SK-N-SH treated with all-trans-retinoic acid at 6 μM for 48 hours (cell line): ENCODE data around the gene TTLL6.

Source experiments
- ATAC-seq: fragments of 200-7000 bp; cut with Tn5 transposase; 3 replicates; pipeline ENCODE4 v1.9.1; 2020; ENCODE audit warnings: mild to moderate bottlenecking, moderate library complexity
- ARNTL ChIP-seq: fragments of 450-650 bp; formaldehyde crosslinking; IDR thresholded peaks from 2 replicates; pipeline ENCODE4 v1.5.0; 2020; ENCODE audit warnings: low read depth, mild to moderate bottlenecking, moderate library complexity, borderline replicate concordance
- BACH2 ChIP-seq: fragments of 250-450 bp; sonication (Bioruptor Pico); IDR thresholded peaks from 2 replicates; pipeline ENCODE4 v1.9.0; 2021; ENCODE audit warnings: mild to moderate bottlenecking, borderline replicate concordance
- CSDC2 ChIP-seq: fragments of 250-450 bp; sonication (Bioruptor Pico); IDR thresholded peaks from 2 replicates; pipeline ENCODE4 v1.5.0; 2020; ENCODE audit warnings: mild to moderate bottlenecking, moderate library complexity
- ESRRG ChIP-seq: fragments of 250-450 bp; sonication (Bioruptor Pico); IDR thresholded peaks from 2 replicates; pipeline ENCODE4 v1.6.1; 2021; ENCODE audit warnings: mild to moderate bottlenecking
- GLIS3 ChIP-seq: fragments of 250-450 bp; sonication (Bioruptor Pico); IDR thresholded peaks from 2 replicates; pipeline ENCODE4 v1.5.0; 2020; ENCODE audit warnings: mild to moderate bottlenecking, moderate library complexity
- ISL1 ChIP-seq: fragments of 250-450 bp; sonication (Bioruptor Pico); IDR thresholded peaks from 2 replicates; pipeline ENCODE4 v2.1.2; 2022; ENCODE audit warnings: mild to moderate bottlenecking, moderate library complexity
- RARB ChIP-seq: fragments of 250-450 bp; sonication (Bioruptor Pico); IDR thresholded peaks from 2 replicates; pipeline ENCODE4 v1.8.0; 2021; ENCODE audit warnings: mild to moderate bottlenecking, moderate library complexity
- SNAI2 ChIP-seq: fragments of 250-450 bp; sonication (Bioruptor Pico); IDR thresholded peaks from 2 replicates; pipeline ENCODE4 v1.5.0; 2020; ENCODE audit warnings: mild to moderate bottlenecking, moderate library complexity
- TOX ChIP-seq: fragments of 250-450 bp; sonication (Bioruptor Pico); IDR thresholded peaks from 2 replicates; pipeline ENCODE4 v1.8.0; 2021; ENCODE audit warnings: mild to moderate bottlenecking, moderate library complexity, borderline replicate concordance
- ZC3H10 ChIP-seq: fragments of 250-450 bp; sonication (Bioruptor Pico); IDR thresholded peaks from 2 replicates; pipeline ENCODE4 v1.5.1; 2021; ENCODE audit warnings: mild to moderate bottlenecking, moderate library complexity
- ZFP3 ChIP-seq: fragments of 250-450 bp; sonication (Bioruptor Pico); IDR thresholded peaks from 2 replicates; pipeline ENCODE4 v1.5.0; 2020; ENCODE audit warnings: mild to moderate bottlenecking, moderate library complexity
- ZFP30 ChIP-seq: fragments of 450-650 bp; formaldehyde crosslinking; IDR thresholded peaks from 2 replicates; pipeline ENCODE4 v1.5.0; 2022; ENCODE audit warnings: mild to moderate bottlenecking, moderate library complexity
- ZNF565 ChIP-seq: fragments of 450-650 bp; formaldehyde crosslinking; conservative IDR thresholded peaks from 2 replicates; pipeline ENCODE4 v1.5.0; 2020; ENCODE audit warnings: low read depth, mild to moderate bottlenecking, moderate library complexity
- ZNF70 ChIP-seq: fragments of 450-650 bp; formaldehyde crosslinking; IDR thresholded peaks from 2 replicates; pipeline ENCODE4 v1.5.0; 2020; ENCODE audit warnings: mild to moderate bottlenecking, moderate library complexity
- ZNF8 ChIP-seq: fragments of 450-650 bp; formaldehyde crosslinking; IDR thresholded peaks from 2 replicates; pipeline ENCODE4 v1.5.0; 2020; ENCODE audit warnings: mild to moderate bottlenecking, moderate library complexity
- TF ChIP-seq, protein P1 (sequence below): fragments of 250-450 bp; sonication (Bioruptor Pico); IDR thresholded peaks from 2 replicates; pipeline ENCODE4 v1.5.1; 2020; ENCODE audit warnings: low read depth, mild to moderate bottlenecking, moderate library complexity
- TF ChIP-seq, protein P2 (sequence below): fragments of 250-450 bp; sonication (Bioruptor Pico); IDR thresholded peaks from 2 replicates; pipeline ENCODE4 v1.8.0; 2020; ENCODE audit warnings: mild to moderate bottlenecking, moderate library complexity, borderline replicate concordance
- TF ChIP-seq, protein P3 (sequence below): fragments of 250-450 bp; sonication (Bioruptor Pico); IDR thresholded peaks from 2 replicates; pipeline ENCODE4 v1.8.0; 2021; ENCODE audit warnings: low read depth, mild to moderate bottlenecking, moderate library complexity, borderline replicate concordance
- TF ChIP-seq, protein P4 (sequence below): fragments of 250-450 bp; sonication (Bioruptor Pico); IDR thresholded peaks from 2 replicates; pipeline ENCODE4 v1.5.1; 2021; ENCODE audit warnings: mild to moderate bottlenecking, moderate library complexity

TTLL6 gene

DNA sequence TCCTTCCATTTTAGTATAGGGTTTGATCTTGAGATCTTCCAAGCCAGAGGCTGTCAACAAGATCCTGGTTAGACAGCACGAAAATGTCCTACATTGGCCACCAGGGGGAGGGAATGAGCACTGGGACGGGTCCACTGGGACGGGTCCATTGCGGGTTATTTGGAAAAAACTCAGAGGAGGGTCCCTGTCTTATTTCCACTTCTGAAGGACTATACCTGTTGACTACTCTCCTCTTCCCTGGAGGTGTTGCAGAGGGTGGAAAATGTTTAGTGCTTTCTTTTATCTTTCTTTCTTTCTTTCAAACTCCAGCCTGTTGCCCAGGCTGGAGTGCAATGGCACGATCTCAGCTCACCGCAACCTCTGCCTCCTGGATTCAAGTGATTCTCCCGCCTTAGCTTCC lies 2.5 kb downstream of the TTLL6 start:
- ATAC-seq: peak; percentile 51

DNA sequence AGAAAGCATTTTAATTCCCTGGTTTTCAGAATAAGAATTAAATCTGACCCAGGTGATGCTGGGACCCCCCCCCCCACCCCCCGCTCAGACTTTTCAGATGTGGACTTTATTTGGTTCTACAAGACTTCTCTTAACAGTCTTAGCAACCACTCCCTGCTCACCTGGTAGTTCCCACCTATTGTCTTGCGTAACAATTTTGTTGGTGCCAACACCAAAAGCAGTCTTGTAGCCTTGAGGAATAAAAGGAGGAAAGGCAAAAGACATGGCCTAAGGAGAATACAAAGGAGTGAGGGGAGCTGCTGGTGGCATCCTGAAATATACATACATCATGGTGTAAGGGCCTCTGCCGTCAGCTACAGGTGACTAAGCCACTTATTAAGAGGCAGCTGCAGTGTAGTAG lies 5.0 kb downstream of the TTLL6 start:
- ATAC-seq: no peak
- TF ChIP-seq ZFP3 (CRISPR knock-in tag) (no peak), ZC3H10 (CRISPR knock-in tag) (no peak), SNAI2 (CRISPR knock-in tag) (no peak), GLIS3 (CRISPR knock-in tag) (no peak), ISL1 (CRISPR knock-in tag) (no peak), ARNTL (no peak), RARB (CRISPR knock-in tag) (no peak), TOX (no peak), ZNF70 (CRISPR knock-in tag) (no peak), ZNF565 (CRISPR knock-in tag) (no peak)
- TF ChIP-seq, protein P1, sequence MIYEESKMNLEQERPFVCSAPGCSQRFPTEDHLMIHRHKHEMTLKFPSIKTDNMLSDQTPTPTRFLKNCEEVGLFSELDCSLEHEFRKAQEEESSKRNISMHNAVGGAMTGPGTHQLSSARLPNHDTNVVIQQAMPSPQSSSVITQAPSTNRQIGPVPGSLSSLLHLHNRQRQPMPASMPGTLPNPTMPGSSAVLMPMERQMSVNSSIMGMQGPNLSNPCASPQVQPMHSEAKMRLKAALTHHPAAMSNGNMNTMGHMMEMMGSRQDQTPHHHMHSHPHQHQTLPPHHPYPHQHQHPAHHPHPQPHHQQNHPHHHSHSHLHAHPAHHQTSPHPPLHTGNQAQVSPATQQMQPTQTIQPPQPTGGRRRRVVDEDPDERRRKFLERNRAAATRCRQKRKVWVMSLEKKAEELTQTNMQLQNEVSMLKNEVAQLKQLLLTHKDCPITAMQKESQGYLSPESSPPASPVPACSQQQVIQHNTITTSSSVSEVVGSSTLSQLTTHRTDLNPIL (CRISPR knock-in tag): no peak
- TF ChIP-seq, protein P2, sequence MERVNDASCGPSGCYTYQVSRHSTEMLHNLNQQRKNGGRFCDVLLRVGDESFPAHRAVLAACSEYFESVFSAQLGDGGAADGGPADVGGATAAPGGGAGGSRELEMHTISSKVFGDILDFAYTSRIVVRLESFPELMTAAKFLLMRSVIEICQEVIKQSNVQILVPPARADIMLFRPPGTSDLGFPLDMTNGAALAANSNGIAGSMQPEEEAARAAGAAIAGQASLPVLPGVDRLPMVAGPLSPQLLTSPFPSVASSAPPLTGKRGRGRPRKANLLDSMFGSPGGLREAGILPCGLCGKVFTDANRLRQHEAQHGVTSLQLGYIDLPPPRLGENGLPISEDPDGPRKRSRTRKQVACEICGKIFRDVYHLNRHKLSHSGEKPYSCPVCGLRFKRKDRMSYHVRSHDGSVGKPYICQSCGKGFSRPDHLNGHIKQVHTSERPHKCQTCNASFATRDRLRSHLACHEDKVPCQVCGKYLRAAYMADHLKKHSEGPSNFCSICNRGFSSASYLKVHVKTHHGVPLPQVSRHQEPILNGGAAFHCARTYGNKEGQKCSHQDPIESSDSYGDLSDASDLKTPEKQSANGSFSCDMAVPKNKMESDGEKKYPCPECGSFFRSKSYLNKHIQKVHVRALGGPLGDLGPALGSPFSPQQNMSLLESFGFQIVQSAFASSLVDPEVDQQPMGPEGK (CRISPR knock-in tag): no peak

More for the DNA sequence above, 2.5 kb downstream of the TTLL6 start:
- TF ChIP-seq, protein P1 (CRISPR knock-in tag): no peak
- TF ChIP-seq, protein P3, sequence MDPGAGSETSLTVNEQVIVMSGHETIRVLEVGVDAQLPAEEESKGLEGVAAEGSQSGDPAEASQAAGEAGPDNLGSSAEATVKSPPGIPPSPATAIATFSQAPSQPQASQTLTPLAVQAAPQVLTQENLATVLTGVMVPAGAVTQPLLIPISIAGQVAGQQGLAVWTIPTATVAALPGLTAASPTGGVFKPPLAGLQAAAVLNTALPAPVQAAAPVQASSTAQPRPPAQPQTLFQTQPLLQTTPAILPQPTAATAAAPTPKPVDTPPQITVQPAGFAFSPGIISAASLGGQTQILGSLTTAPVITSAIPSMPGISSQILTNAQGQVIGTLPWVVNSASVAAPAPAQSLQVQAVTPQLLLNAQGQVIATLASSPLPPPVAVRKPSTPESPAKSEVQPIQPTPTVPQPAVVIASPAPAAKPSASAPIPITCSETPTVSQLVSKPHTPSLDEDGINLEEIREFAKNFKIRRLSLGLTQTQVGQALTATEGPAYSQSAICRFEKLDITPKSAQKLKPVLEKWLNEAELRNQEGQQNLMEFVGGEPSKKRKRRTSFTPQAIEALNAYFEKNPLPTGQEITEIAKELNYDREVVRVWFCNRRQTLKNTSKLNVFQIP: no peak
- TF ChIP-seq ZNF565 (CRISPR knock-in tag) (no peak), ESRRG (no peak), CSDC2 (CRISPR knock-in tag) (no peak)
- TF ChIP-seq, protein P2 (CRISPR knock-in tag): no peak

DNA sequence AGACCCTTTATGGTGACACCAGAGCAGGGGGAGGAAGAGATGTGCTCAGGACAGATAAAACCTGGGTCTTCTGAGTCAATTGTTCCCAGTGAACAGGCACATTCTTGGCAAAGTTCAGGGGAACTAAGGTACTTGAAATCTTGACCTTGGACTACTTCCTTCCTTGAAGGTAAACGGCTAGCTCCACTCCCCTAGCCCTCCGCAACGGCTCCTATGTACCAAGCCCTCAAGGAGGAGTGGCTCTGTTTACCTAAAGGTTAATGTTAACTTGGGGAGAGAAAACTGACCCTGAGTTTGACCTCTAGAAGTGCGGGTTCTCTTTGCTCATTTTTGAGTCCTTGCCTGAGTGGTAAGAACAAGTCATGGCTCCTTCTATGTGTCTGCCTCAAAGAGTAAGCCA lies 7.8 kb downstream of the TTLL6 start:
- no peak for ATAC-seq
- no peak for TF ChIP-seq ZFP30 (CRISPR knock-in tag)
- TF ChIP-seq ISL1 (CRISPR knock-in tag): no peak
- TF ChIP-seq BACH2 (CRISPR knock-in tag): no peak
- no peak for TF ChIP-seq ARNTL
- TF ChIP-seq, protein P1 (CRISPR knock-in tag): no peak
- no peak for TF ChIP-seq ZNF8 (CRISPR knock-in tag)
- TF ChIP-seq, protein P4, sequence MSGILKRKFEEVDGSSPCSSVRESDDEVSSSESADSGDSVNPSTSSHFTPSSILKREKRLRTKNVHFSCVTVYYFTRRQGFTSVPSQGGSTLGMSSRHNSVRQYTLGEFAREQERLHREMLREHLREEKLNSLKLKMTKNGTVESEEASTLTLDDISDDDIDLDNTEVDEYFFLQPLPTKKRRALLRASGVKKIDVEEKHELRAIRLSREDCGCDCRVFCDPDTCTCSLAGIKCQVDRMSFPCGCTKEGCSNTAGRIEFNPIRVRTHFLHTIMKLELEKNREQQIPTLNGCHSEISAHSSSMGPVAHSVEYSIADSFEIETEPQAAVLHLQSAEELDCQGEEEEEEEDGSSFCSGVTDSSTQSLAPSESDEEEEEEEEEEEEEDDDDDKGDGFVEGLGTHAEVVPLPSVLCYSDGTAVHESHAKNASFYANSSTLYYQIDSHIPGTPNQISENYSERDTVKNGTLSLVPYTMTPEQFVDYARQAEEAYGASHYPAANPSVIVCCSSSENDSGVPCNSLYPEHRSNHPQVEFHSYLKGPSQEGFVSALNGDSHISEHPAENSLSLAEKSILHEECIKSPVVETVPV (CRISPR knock-in tag): no peak
- no peak for TF ChIP-seq CSDC2 (CRISPR knock-in tag)
